ENCODE measurements around the gene CARF.

The CARF gene

DNA sequence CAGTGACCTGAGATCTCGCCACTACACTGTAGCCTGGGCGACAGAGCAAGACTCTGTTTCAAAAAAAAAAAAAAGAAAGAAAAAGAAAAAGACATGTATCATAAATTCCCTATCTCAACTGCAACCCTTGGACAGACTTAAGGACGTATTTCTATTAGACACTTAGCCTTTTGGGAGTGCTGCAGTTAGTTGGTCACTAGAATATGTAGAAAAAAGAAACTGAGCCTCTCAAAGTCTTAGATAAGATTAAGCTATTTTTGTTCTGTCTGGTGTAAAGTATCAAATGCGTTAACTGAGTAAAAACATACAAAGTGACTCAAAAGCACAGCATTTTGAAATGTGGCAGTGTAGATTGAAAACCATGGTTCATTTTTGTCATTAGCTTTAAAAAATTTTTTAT, 109.9 kb downstream of the CARF start:
- H3K4me3 ChIP-seq (replicated peaks; ENCODE audit: low read depth, low read length), result no peak overlapping the region
- no peak for TF ChIP-seq CTCF (IDR thresholded peaks at IDR 0.05; ENCODE audit: low read length, missing control alignments)
- peak; percentile 21 for DNase-seq (ENCODE audit: low read depth)

DNA sequence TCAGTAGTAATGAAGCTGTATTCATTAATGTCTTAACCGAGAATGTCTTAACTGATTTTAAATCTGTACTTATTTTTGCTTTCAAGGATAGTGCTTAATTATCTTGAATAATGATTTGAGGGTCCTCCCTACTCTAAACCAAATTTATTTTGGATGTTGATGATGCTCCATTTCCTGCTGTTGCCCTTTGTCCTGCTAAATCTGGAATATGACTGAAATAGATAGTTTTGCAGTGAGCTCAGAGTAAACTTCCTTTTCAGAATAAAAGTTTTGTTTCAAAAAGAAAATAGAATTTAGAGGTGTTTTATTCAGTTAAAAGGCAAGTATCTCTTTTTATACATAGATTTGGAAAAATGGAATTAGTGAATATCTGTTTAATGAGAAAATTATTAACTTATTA, 110.7 kb downstream of the CARF start:
- peak; percentile 34 for DNase-seq (ENCODE audit: low read depth)
- H3K4me3 ChIP-seq (replicated peaks; ENCODE audit: low read depth, low read length), result no peak overlapping the region
- no peak for TF ChIP-seq CTCF (IDR thresholded peaks at IDR 0.05; ENCODE audit: low read length, missing control alignments)

GRCh38 chr2:203025592-203025991, 113.5 kb downstream of the CARF start:
- no peak for DNase-seq (ENCODE audit: low read depth)
- no peak overlapping the region for H3K4me3 ChIP-seq (replicated peaks; ENCODE audit: low read depth, low read length)
- no peak for TF ChIP-seq CTCF (IDR thresholded peaks at IDR 0.05; ENCODE audit: low read length, missing control alignments)

GRCh38 chr2:203030545-203030944, 118.5 kb downstream of the CARF start:
- no peak for DNase-seq (ENCODE audit: low read depth)
- no peak overlapping the region for H3K4me3 ChIP-seq (replicated peaks; ENCODE audit: low read depth, low read length)
- no peak for TF ChIP-seq CTCF (IDR thresholded peaks at IDR 0.05; ENCODE audit: low read length, missing control alignments)

DNA sequence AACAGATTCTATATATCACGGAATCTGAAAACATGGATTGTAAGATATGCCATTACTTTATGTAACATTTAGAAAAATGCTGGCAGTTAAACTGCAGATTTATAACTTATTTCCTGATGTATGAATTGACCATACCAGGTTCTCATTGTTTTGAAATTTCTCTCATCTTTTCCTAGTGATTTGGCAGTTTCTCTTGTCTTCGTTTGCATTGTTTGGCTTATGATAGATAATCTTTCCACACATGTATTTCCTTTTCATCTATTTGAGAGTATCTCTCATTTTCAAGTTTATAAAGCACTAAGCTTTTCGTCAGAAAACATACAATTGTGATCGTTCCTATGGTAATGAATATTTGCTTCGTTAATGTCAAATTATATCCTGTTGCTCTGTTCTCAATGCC, 118.9 kb downstream of the CARF start:
- no peak for DNase-seq (ENCODE audit: low read depth)
- no peak overlapping the region for H3K4me3 ChIP-seq (replicated peaks; ENCODE audit: low read depth, low read length)
- no peak for TF ChIP-seq CTCF (IDR thresholded peaks at IDR 0.05; ENCODE audit: low read length, missing control alignments)

DNA sequence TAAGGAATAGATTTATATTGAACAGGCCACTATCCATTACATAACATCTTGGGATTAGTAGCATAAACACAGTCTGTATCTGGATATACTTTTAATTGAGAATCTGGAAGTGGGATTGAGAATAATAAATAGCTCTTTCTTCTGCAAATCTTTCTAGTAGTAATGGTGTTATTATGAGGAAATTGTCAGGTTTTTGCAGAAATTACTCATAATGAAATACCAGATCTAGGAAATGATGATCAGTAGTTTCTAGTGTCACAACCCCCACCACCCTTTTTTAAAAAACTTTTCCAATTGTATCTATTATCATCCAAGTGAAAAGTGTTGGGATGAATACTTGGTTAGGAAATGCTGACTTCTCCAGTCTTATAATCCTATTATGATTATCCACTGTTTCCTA, 121.3 kb downstream of the CARF start:
- TF ChIP-seq CTCF (IDR thresholded peaks at IDR 0.05; ENCODE audit: low read length, missing control alignments), result no peak
- H3K4me3 ChIP-seq (replicated peaks; ENCODE audit: low read depth, low read length), result no peak overlapping the region
- DNase-seq (ENCODE audit: low read depth), result no peak

DNA sequence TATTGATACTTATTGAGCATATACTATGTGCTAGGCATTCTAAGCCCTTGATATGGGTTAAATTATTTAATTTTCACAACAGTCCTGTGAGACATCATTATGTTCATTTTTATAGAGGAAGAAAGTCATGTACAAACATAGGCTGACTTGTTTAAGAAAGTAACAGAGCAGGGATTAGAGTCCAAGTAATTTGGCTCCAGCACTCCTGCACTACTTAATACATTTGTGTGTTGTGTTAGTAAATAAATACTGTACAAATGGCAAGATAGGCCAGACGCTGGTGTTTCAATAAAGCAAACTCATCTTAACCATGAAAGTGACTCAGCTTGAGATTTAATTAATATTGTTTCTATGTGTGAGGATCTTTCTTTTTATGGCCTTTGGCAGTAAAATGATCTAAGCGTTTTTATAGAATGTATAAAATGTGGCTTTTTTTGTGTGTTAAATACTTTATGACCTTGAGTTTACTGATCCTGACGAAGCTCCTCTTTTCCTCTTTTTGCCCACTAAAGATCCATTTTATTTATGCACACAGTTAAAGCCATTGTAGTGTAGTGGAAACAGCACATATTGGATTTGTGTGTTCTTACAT, 123.9 kb downstream of the CARF start:
- no peak overlapping the region for H3K4me3 ChIP-seq (replicated peaks; ENCODE audit: low read depth, low read length)
- DNase-seq (ENCODE audit: low read depth), result no peak
- TF ChIP-seq CTCF (IDR thresholded peaks at IDR 0.05; ENCODE audit: low read length, missing control alignments), result no peak

Measured in fibroblast of pulmonary artery (primary cell).